Natural killer cell (primary cell): ENCODE measurements around the gene SERTAD4. TPM values are rescaled to one million over a fixed set of nuclear protein-coding genes. Genes with fewer than 3 reads are reported as not detected.

Source experiments
- ATAC-seq, 3 donors: fragments of 150-1000 bp in 2 of 3; fragments of 200-7000 bp in 1 of 3; cut with Tn5 transposase; 1 replicate in 1 of 3; 2 replicates in 2 of 3; pipeline ENCODE4 v1.10.0; 2021; ENCODE audit warnings: mild to moderate bottlenecking in 2 of 3, moderate library complexity in 2 of 3
- DNase-seq, 2 donors: peaks; one replicate each; pipeline versions ENCODE4 v3.0.0 to v3.0.0-alpha.2; 2013 to 2021; ENCODE audit warnings: mixed read lengths in 1 of 2
- H3K27ac ChIP-seq: one replicate; pipeline ENCODE4 v1.5.1; 2013; ENCODE audit warnings: mild to moderate bottlenecking, low read length
- H3K27me3 ChIP-seq: one replicate; pipeline ENCODE4 v1.6.1; 2013; ENCODE audit warnings: low read length; ENCODE audit not compliant: control insufficient read depth, insufficient read depth
- H3K36me3 ChIP-seq: one replicate; pipeline ENCODE4 v1.6.1; 2013; ENCODE audit warnings: low read length; ENCODE audit not compliant: control insufficient read depth, insufficient read depth
- H3K4me1 ChIP-seq: one replicate; pipeline ENCODE4 v1.6.1; 2013; ENCODE audit warnings: low read length; ENCODE audit not compliant: control insufficient read depth, insufficient read depth
- H3K4me3 ChIP-seq: one replicate; pipeline ENCODE4 v1.5.1; 2013; ENCODE audit warnings: low read length
- H3K9me3 ChIP-seq: one replicate; pipeline ENCODE4 v1.6.1; 2013; ENCODE audit warnings: low read length; ENCODE audit not compliant: control insufficient read depth, insufficient read depth
- H3K27ac Mint-ChIP-seq, 2 donors: one replicate each; pipeline ENCODE4 v1.8.0; 2022; ENCODE audit warnings: mild to moderate bottlenecking in 2 of 2, mixed read lengths in 2 of 2, moderate library complexity in 1 of 2
- H3K27me3 Mint-ChIP-seq, 2 donors: one replicate each; pipeline ENCODE4 v1.8.0; 2022; ENCODE audit warnings: low read depth in 2 of 2, mixed read lengths in 2 of 2
- H3K36me3 Mint-ChIP-seq: one replicate; pipeline ENCODE4 v1.8.0; 2022; ENCODE audit warnings: mixed read lengths
- H3K4me1 Mint-ChIP-seq, 2 donors: one replicate each; pipeline ENCODE4 v1.8.0; 2022; ENCODE audit warnings: mixed read lengths in 2 of 2
- H3K4me3 Mint-ChIP-seq: one replicate; pipeline ENCODE4 v1.8.0; 2022; ENCODE audit warnings: mild to moderate bottlenecking, moderate library complexity, mixed read lengths
- H3K9me3 Mint-ChIP-seq, 2 donors: one replicate each; pipeline ENCODE4 v1.8.0; 2022; ENCODE audit warnings: mixed read lengths in 2 of 2
- CTCF ChIP-seq: fragments of 200-600 bp; IDR thresholded peaks from one replicate; pipeline ENCODE4 v1.8.0; 2022; ENCODE audit warnings: antibody characterized with exemption
- WGBS: methylation state at CpG from one replicate; pipeline ENCODE4 v1.1.7; 2013; ENCODE audit warnings: missing lambda C conversion rate; ENCODE audit not compliant: insufficient coverage; 5-methylcytosine and 5-hydroxymethylcytosine counted together
- intact Hi-C: fragments of 100-400 bp; cut with micrococcal nuclease; formaldehyde crosslinking; loops from one replicate; pipeline ENCODE4 v1.14.2; 2022
- total RNA-seq, 4 donors: library from RNA; stranded (reverse); fragments of 120-200 nt in 1 of 4; gene quantifications; one replicate each; pipeline versions ENCODE4 v1.2.3 to v1.2.4, GENCODE V29; 2013 to 2022

The SERTAD4 gene
- total RNA-seq, 3 donors from 2014 or later (not counting 1 experiment from before 2014, with no cell fraction given), result not detected

GRCh38 chr1:210262167-210262896 lies 29.7 kb downstream of the SERTAD4 start:
- Histone ChIP-seq H3K27ac (no peak overlapping the region), H3K9me3 (no peaks in the 10 kb centered on the region), H3K4me3 (no peak overlapping the region), H3K4me1 (no peaks in the 10 kb centered on the region), H3K27me3 (no peaks in the 10 kb centered on the region), H3K36me3 (no peaks in the 10 kb centered on the region)
- no peaks in the 10 kb centered on the region for H3K9me3 Mint-ChIP-seq
- intact Hi-C loops, result no loop called here
- H3K36me3 Mint-ChIP-seq, result no peaks in the 10 kb centered on the region
- H3K27me3 Mint-ChIP-seq, result peaks cover 0 to 6% of the 10 kb centered on the region in 2 donors
- no peak overlapping the region for H3K4me3 Mint-ChIP-seq
- DNase-seq, result no peak
- no peak for ATAC-seq
- 70% methylated on average over 8 of the region's 8 CpGs for WGBS
- H3K4me1 Mint-ChIP-seq, result no peaks in the 10 kb centered on the region
- H3K27ac Mint-ChIP-seq, result no peak overlapping the region
- no peak for TF ChIP-seq CTCF

- Histone ChIP-seq H3K4me1 (no peaks in the 10 kb centered on the region), H3K9me3 (no peaks in the 10 kb centered on the region), H3K27me3 (no peaks in the 10 kb centered on the region), H3K27ac (no peak overlapping the region), H3K36me3 (no peaks in the 10 kb centered on the region), H3K4me3 (no peak overlapping the region)
- DNase-seq (no peak), ATAC-seq (no peak)
- H3K4me3 Mint-ChIP-seq, result no peak overlapping the region
- no peaks in the 10 kb centered on the region for H3K9me3 Mint-ChIP-seq
- no peak for TF ChIP-seq CTCF
- no peak overlapping the region for H3K27ac Mint-ChIP-seq
- peaks cover 0 to 6% of the 10 kb centered on the region in 2 donors for H3K27me3 Mint-ChIP-seq
- H3K36me3 Mint-ChIP-seq, result no peaks in the 10 kb centered on the region
- WGBS, result 94% methylated on average over 4 of the region's 4 CpGs
- intact Hi-C loops, result no loop called here
- no peaks in the 10 kb centered on the region for H3K4me1 Mint-ChIP-seq
Measured at GRCh38 chr1:210262897-210263272, 30.3 kb downstream of the SERTAD4 start.

- Mint-ChIP-seq H3K27me3 (peaks cover 0 to 7% of the 10 kb centered on the region in 2 donors), H3K36me3 (no peaks in the 10 kb centered on the region), H3K4me1 (no peaks in the 10 kb centered on the region), H3K9me3 (peaks cover 0 to under 1% of the 10 kb centered on the region in 2 donors), H3K27ac (no peak overlapping the region), H3K4me3 (no peak overlapping the region)
- TF ChIP-seq CTCF, result no peak
- Histone ChIP-seq H3K4me3 (no peak overlapping the region), H3K9me3 (no peaks in the 10 kb centered on the region), H3K27me3 (no peaks in the 10 kb centered on the region), H3K27ac (no peak overlapping the region), H3K36me3 (no peaks in the 10 kb centered on the region), H3K4me1 (no peaks in the 10 kb centered on the region)
- ATAC-seq (no peak), DNase-seq (no peak)
- intact Hi-C loops, result no loop called here
Measured at GRCh38 chr1:210263963-210264362, 31.4 kb downstream of the SERTAD4 start.
